ENCODE data around the gene MTMR3.

Gene MTMR3

GRCh38 chr22:30030329-30030728 is 147.4 kb downstream of the MTMR3 start:
- ATAC-seq (ENCODE audit: insufficient read depth, low read depth) (no peak), DNase-seq (no peak)
- Histone ChIP-seq H4K20me1 (ENCODE audit: insufficient read depth, low read length) (no peaks in the 10 kb centered on the region), H3K4me1 (ENCODE audit: insufficient read depth, low read length) (no peaks in the 10 kb centered on the region), H3K9me3 (ENCODE audit: insufficient read depth, low read length, severe bottlenecking) (no peaks in the 10 kb centered on the region), H3K27ac (ENCODE audit: low read length) (no peak overlapping the region), H3K27me3 (ENCODE audit: insufficient read depth, low read length, poor library complexity) (no peaks in the 10 kb centered on the region), H3K4me2 (ENCODE audit: insufficient read depth, low read length) (no peak overlapping the region), H3K9ac (ENCODE audit: low read depth, low read length) (no peak overlapping the region), H2AFZ (ENCODE audit: low read depth, low read length) (no peak overlapping the region), H3K79me2 (ENCODE audit: insufficient read depth, low read length) (no peaks in the 10 kb centered on the region), H3K36me3 (ENCODE audit: insufficient read depth, low read length) (peaks cover 33% of the 10 kb centered on the region), H3K4me3 (ENCODE audit: low read depth in 1 of 2, low read length in 2 of 2) (no peak overlapping the region)
- no peak for TF ChIP-seq CTCF (IDR thresholded peaks at IDR 0.05; ENCODE audit: borderline replicate concordance, extremely low read depth, low read length, poor library complexity, severe bottlenecking)
- no peak for TF ChIP-seq EZH2 (IDR thresholded peaks at IDR 0.05; ENCODE audit: borderline replicate concordance, low read depth, low read length, severe bottlenecking)

GRCh38 chr22:30031328-30031727 is 148.4 kb downstream of the MTMR3 start:
- TF ChIP-seq CTCF (IDR thresholded peaks at IDR 0.05; ENCODE audit: borderline replicate concordance, extremely low read depth, low read length, poor library complexity, severe bottlenecking) (no peak), EZH2 (IDR thresholded peaks at IDR 0.05; ENCODE audit: borderline replicate concordance, low read depth, low read length, severe bottlenecking) (no peak)
- H3K4me2 ChIP-seq (ENCODE audit: insufficient read depth, low read length) = no peak overlapping the region
- no peaks in the 10 kb centered on the region for H3K79me2 ChIP-seq (ENCODE audit: insufficient read depth, low read length)
- ATAC-seq (ENCODE audit: insufficient read depth, low read depth) (no peak), DNase-seq (no peak)
- H3K27ac ChIP-seq (ENCODE audit: low read length) = no peak overlapping the region
- H3K36me3 ChIP-seq (ENCODE audit: insufficient read depth, low read length) = peaks cover 23% of the 10 kb centered on the region
- H3K9me3 ChIP-seq (ENCODE audit: insufficient read depth, low read length, severe bottlenecking) = no peaks in the 10 kb centered on the region
- H2AFZ ChIP-seq (ENCODE audit: low read depth, low read length) = no peak overlapping the region
- H3K9ac ChIP-seq (ENCODE audit: low read depth, low read length) = no peak overlapping the region
- no peaks in the 10 kb centered on the region for H3K4me1 ChIP-seq (ENCODE audit: insufficient read depth, low read length)
- no peak overlapping the region for H3K4me3 ChIP-seq (ENCODE audit: low read depth in 1 of 2, low read length in 2 of 2)
- H4K20me1 ChIP-seq (ENCODE audit: insufficient read depth, low read length) = no peaks in the 10 kb centered on the region
- H3K27me3 ChIP-seq (ENCODE audit: insufficient read depth, low read length, poor library complexity) = no peaks in the 10 kb centered on the region

GRCh38 chr22:30031764-30032455 is 148.9 kb downstream of the MTMR3 start:
- no peak overlapping the region for H3K27ac ChIP-seq (ENCODE audit: low read length)
- ATAC-seq (ENCODE audit: insufficient read depth, low read depth) = no peak

More at GRCh38 chr22:30031764-30032455, 148.9 kb downstream of the MTMR3 start:
- Histone ChIP-seq H4K20me1 (ENCODE audit: insufficient read depth, low read length) (no peaks in the 10 kb centered on the region), H3K4me3 (ENCODE audit: low read depth in 1 of 2, low read length in 2 of 2) (no peak overlapping the region), H3K4me2 (ENCODE audit: insufficient read depth, low read length) (no peak overlapping the region), H3K4me1 (ENCODE audit: insufficient read depth, low read length) (no peaks in the 10 kb centered on the region), H3K9me3 (ENCODE audit: insufficient read depth, low read length, severe bottlenecking) (no peaks in the 10 kb centered on the region), H2AFZ (ENCODE audit: low read depth, low read length) (no peak overlapping the region), H3K9ac (ENCODE audit: low read depth, low read length) (no peak overlapping the region), H3K36me3 (ENCODE audit: insufficient read depth, low read length) (peaks cover 18% of the 10 kb centered on the region), H3K79me2 (ENCODE audit: insufficient read depth, low read length) (no peaks in the 10 kb centered on the region), H3K27me3 (ENCODE audit: insufficient read depth, low read length, poor library complexity) (no peaks in the 10 kb centered on the region)
- TF ChIP-seq EZH2 (IDR thresholded peaks at IDR 0.05; ENCODE audit: borderline replicate concordance, low read depth, low read length, severe bottlenecking) = no peak
- no peak for TF ChIP-seq CTCF (IDR thresholded peaks at IDR 0.05; ENCODE audit: borderline replicate concordance, extremely low read depth, low read length, poor library complexity, severe bottlenecking)
- DNase-seq = no peak
